NB4 (cell line): ENCODE data around the gene KCNC2.

Source experiments
- DNase-seq: peaks from one replicate; pipeline ENCODE4 v3.0.0; 2010; ENCODE audit warnings: low read depth
- H3K4me3 ChIP-seq: one replicate; pipeline ENCODE4 v1.5.1; 2011; ENCODE audit warnings: mild to moderate bottlenecking, low read depth, low read length, moderate library complexity
- MYC ChIP-seq: IDR thresholded peaks from 2 replicates; pipeline ENCODE4 v1.6.1; 2011; ENCODE audit warnings: low read depth, low read length
- POLR2A ChIP-seq: IDR thresholded peaks from 2 replicates; pipeline ENCODE4 v1.6.1; 2011; ENCODE audit warnings: mild to moderate bottlenecking; ENCODE audit not compliant: insufficient read length; ENCODE audit errors: extremely low read depth
- TF ChIP-seq, protein P1 (sequence below): IDR thresholded peaks from 2 replicates; pipeline ENCODE4 v1.6.1; 2011; ENCODE audit warnings: low read depth, low read length
- TF ChIP-seq, protein P2 (sequence below): IDR thresholded peaks from one replicate; pipeline ENCODE4 v1.5.1; 2012; ENCODE audit warnings: low read depth, low read length

Gene KCNC2

DNA sequence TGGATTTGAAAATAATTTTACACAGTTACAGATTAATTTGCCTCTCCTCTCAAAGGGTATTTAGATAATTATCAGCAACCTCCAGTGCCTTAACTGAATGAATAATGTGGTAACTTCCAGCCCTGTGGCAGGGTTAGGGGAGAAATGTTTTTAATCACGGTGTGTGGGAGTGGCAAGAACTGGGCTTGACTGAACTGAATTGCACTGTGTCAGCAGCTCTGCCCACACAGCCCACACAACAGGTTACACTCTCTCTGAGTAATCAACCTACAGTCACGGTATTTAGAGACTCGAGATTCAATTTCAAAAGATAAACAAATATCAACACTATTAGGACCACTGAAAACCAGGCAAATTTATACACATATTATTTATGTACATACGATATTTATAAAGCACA, 198.5 kb downstream of the KCNC2 start:
- no peak overlapping the region for H3K4me3 ChIP-seq
- TF ChIP-seq, protein P1, sequence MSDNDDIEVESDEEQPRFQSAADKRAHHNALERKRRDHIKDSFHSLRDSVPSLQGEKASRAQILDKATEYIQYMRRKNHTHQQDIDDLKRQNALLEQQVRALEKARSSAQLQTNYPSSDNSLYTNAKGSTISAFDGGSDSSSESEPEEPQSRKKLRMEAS = no peak
- TF ChIP-seq MYC (no peak), POLR2A (no peak)
- TF ChIP-seq, protein P2, sequence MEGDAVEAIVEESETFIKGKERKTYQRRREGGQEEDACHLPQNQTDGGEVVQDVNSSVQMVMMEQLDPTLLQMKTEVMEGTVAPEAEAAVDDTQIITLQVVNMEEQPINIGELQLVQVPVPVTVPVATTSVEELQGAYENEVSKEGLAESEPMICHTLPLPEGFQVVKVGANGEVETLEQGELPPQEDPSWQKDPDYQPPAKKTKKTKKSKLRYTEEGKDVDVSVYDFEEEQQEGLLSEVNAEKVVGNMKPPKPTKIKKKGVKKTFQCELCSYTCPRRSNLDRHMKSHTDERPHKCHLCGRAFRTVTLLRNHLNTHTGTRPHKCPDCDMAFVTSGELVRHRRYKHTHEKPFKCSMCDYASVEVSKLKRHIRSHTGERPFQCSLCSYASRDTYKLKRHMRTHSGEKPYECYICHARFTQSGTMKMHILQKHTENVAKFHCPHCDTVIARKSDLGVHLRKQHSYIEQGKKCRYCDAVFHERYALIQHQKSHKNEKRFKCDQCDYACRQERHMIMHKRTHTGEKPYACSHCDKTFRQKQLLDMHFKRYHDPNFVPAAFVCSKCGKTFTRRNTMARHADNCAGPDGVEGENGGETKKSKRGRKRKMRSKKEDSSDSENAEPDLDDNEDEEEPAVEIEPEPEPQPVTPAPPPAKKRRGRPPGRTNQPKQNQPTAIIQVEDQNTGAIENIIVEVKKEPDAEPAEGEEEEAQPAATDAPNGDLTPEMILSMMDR = no peak
- DNase-seq = peak; percentile 19

DNA sequence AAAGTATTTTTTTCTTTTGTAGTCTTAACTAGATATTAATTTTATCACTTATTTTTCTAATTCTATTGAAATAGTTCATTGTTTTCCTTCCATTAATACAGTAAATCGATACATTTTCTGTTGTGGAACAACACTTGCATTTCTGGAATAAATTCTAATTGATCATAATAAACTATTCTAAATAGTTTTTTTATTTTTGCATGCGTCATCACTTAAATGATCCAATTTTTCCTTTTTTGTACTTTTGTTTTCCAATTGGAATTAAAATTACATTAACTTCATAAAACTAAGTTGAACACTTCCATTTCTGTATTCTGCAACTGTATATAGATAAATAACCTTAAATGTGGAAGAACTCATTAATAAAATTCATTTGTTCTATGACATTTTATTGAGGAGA, 202.5 kb downstream of the KCNC2 start:
- TF ChIP-seq, protein P1 = no peak
- TF ChIP-seq MYC (no peak), POLR2A (no peak)
- TF ChIP-seq, protein P2 = no peak
- no peak for DNase-seq
- no peak overlapping the region for H3K4me3 ChIP-seq

DNA sequence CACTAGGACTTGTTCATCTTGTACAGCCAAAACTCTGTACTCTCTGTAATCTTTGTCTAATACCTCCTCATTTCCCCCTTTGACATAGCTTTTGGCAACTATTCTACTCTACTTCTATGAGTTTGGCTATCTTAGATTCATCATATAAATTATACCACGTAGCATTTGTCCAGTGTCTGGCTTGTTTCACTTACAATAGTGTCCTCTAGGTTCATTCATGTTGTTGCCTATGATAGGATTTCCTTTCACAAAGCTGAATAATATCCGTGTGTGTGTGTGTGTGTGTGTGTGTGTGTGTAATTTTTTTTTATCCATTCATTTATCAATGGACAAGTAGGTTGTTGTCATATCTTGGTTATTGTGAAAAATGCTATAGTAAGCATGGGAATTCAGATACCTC, 209.5 kb downstream of the KCNC2 start:
- no peak overlapping the region for H3K4me3 ChIP-seq
- TF ChIP-seq, protein P2 = no peak
- TF ChIP-seq, protein P1 = no peak
- TF ChIP-seq POLR2A (no peak), MYC (no peak)
- DNase-seq = no peak

DNA sequence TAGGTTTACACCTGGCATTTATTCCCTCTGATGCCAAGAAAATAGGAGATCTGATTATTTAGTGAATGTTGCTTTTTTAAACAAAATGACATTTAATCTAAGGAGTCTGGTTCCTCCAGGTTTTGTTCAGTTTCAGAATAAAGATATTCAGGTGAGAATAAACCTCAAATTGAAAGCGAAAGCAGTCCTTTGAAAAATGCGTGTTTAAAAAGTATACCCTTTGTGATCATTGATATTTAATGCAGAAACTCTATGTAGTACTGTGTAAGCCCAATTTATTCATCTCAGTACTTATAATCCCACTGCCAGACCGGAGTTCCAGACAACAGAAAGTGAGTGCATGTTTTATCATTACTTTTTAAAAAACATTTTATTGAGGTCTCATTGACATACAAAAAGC, 210.2 kb downstream of the KCNC2 start:
- DNase-seq = no peak
- no peak overlapping the region for H3K4me3 ChIP-seq
- TF ChIP-seq MYC = no peak
- TF ChIP-seq, protein P1 = no peak
- no peak for TF ChIP-seq POLR2A
- TF ChIP-seq, protein P2 = no peak
